HG03135 (cell line): ENCODE data around the gene FNIP1.
"Not testable (repeated sequence)": the region's sequence is repeated elsewhere in the genome, so short reads cannot be mapped to it uniquely, and the experiment has no call there.

Source experiments
- ATAC-seq: cut with Tn5 transposase; IDR thresholded peaks from one replicate; pipeline ENCODE4 v1.9.1; 2021; ENCODE audit warnings: mild to moderate bottlenecking, moderate library complexity; ENCODE audit not compliant: unreplicated experiment

FNIP1 gene

DNA sequence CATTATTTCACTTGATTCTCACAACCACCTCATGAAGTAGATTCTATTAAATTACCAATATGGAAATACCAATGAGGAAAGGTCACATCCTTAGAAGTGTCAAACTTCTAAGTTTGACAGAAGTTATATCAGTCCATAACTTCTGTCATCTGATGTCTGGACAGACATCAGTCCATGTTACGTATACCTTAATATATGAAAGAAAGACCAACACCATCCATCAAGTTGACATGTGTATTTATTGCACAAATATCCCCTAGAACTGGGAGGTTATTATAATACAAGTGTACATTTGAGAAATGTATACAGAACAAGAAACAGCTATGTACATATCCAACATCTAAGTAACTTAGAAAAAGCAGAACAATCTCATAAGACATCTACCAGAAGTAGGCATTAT is 155.3 kb downstream of the FNIP1 start:
- no peak for ATAC-seq

DNA sequence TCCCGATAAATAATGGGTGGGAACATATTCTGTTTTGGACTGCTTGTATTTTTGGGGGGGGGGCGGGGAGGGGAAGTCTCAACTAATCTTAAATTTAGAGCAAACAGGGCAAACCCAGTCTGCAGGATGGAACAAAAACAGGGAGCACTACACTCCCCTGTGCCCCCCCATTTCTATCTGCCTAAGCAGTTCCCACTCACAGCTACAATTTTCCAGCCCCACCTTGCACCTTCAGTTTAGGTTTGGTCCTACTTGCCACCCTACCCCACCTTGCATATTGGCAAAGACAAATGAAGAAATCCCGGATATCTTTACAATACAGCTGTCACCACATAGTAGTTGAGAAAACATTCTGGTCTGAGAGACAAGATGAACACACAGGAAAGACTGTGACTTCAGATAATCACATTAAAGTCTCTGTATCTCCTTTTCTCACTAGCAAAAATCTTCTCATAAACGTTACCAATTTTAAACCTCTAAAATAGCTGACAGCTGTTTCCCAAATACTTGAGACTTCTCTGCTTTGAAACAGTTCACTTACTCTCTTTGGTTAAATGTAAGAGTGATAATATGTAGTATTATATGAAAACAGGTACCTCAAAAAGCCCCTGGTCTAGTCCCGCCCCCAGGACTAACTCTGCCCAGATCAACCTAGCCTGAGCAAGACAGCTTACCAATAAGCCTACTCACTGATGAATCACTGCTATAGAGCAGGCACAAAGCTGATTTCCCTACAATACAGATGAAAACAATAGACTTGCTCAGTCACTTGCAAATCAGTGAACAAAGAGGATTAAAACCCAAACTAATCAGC is 156.6 kb downstream of the FNIP1 start:
- peak; percentile 44 for ATAC-seq

DNA sequence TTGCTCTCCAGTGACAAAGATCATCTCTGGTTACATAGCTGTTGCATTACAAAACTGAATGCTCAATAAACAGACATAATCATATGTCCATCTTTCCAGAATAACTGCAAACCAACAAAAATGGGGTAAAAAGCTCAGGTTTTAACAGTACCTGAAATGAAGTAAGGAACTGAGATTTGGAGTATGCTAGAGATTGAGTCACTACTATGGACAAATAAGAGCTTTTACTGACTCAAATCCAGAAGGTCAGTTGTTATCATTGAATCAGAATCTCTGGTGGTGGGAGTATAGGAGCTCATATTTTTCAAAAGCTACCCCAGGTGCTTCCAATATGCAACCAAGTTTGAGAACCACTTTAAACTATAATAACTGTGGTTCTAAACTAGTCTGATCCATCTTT is 157.7 kb downstream of the FNIP1 start:
- no peak for ATAC-seq

- no peak for ATAC-seq
These were observed 159.1 kb downstream of the FNIP1 start for GRCh38 chr5:131637694-131638093.

GRCh38 chr5:131635684-131636572 is 160.9 kb downstream of the FNIP1 start:
- no peak for ATAC-seq

DNA sequence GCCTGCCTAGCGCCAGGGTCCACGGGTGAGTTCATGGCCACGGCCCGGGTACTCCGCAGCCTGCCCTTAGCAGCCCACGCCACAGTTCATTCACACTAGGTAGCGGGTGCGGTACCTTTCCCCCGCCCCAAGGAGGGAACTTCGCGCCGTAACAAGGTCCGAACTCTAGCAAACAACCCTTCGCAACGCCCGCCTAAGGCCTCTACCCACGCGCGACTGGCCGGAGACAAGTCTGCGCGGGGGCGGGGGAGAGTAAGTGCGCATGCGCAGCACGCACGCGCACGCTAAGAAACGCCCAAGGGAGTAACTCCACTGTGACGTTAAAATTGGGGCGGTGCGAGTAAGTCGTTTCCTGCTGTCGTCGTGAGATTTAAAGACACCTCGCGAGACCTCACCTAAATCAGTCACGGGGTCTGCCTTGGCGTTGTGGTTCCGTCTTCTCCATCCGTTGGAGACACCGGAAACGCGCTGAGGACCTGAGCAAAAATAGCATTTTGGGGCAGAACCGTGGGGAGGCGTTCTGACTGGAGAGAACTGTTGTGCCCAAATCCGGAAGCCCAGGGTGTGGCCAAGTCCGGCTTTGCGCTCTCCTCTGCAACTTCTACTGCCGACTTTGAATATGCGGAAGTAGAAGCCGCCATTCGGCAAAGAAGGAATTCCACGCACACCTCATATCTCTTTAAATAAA is 161.7 kb downstream of the FNIP1 start, which contains the start of gene RAPGEF6:
TSS of gene RAPGEF6 (minus strand) at position 234 of the 688 bp plus-strand sequence. CDS start at position 35, 199 bp downstream.
- peak; percentile 86 for ATAC-seq

- ATAC-seq = peak; percentile 24
These were observed 162.2 kb downstream of the FNIP1 start for GRCh38 chr5:131634666-131634995.

DNA sequence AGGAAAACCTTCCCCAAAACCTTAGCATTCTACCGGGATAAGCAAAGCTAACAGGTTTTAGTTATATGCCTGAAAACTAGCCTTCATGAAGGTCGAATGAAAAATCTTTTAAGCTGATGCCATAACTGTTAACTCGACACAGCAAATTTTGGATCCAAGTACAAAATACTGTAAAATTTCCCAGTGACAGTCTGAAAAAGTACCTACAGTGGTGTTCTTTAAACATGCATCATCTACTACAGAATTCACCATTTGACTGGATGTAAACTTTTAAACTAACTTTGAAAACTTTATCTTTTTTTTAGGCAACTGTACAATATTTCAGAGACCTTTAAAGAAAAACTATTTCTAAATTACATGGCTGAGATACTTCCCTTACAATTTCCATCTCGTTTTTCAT is 162.6 kb downstream of the FNIP1 start:
- ATAC-seq = no peak

GRCh38 chr5:131633830-131634229 is 163.0 kb downstream of the FNIP1 start:
- no peak for ATAC-seq

DNA sequence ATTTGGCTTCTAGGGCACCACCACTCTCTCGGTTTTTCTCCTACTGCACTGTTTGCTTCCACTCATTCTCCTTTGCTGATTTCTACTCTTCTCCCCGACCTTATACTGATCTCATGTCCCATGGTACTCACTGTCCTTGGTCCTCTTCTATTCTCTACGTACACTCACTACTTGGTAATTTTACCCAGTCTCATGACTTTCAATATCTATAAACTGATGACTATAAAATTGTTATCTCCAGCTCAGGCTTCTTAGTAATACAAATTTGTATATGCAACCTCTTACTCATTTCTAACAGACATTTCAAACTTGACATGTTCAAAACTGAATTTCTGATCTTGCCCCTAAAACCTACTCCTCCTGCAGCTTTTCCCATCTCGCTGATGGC is 165.9 kb downstream of the FNIP1 start:
- no peak for ATAC-seq

DNA sequence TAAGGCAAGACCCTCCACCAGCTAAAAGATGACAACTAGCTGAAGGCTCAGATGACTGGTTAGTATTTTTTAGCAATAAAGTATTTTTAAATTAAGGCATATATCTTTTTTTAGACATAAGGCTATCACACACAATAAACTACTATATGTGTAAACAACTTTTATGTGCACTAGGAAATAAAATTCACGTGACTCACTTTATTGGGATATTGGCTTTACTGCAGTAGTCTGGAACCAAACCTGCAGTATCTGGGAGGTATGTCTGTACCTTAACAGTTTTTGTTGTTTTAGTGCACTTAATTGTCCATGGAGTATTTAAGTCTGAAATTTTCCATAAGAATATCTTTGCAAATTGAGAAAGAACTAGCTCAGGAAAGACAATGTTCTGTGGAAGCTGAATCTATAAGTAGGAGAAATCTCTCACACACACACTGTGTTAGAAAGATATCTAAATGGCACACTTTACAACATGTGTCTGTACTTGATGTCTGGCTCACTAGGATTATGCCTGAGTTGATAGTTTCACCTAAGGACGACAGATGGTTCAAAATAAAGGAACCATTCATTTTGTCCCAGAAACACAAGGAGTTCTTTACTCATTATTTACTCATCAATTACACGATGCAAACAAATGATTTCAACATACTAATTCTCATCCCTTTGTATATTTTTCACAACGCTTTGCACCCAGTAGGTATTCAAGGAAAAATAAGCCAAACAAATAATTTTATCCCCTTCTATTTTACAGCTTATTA is 166.4 kb downstream of the FNIP1 start:
- ATAC-seq = no peak

DNA sequence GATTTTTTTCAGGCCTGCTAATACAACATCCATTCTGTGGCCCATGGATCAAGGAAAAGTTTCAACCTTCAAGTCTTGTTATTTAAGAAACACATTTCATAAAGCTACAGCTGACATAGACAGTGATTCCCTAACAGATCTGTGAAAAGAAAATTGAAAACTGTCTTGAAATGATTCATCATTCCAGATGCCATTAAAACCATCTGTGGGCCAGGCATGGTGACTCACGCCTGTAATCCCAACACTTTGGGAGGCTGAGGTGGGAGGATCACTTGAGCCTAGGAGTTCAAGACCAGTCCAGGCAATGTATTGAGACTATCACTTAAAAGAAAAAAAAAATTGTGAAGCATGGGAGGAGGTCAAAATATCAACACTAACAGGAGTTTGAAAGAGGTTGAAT is 167.8 kb downstream of the FNIP1 start:
- no peak for ATAC-seq

DNA sequence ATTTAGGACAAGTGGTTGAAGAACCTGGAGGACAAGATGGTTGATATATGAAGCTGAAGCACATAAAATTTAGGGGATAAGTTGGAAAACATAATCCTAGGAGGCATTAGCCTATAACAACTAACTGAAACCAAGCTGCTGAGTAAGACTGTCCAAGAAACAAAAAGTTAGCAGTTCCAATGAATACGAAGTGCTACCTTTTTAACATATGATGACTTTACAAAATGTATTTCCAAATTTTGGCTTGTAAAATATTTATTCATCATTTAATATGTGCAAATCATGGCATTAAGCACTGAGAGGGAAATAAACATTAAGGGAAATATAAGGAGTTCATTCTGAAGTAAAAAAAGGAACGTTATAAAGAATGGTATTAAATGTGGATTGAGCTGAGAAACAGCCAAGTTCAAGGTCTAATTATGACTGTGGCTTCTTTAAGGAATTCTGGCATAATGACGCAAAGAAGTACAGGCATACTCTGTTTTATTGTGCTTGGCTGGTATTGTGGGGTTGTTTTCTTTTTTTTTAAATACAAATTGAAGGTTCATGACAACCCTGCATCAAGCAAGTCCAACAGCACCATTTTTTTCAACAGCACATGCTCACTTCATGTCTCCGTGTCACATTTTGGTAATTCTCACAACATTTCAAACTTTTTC is 169.5 kb downstream of the FNIP1 start:
- no peak for ATAC-seq

DNA sequence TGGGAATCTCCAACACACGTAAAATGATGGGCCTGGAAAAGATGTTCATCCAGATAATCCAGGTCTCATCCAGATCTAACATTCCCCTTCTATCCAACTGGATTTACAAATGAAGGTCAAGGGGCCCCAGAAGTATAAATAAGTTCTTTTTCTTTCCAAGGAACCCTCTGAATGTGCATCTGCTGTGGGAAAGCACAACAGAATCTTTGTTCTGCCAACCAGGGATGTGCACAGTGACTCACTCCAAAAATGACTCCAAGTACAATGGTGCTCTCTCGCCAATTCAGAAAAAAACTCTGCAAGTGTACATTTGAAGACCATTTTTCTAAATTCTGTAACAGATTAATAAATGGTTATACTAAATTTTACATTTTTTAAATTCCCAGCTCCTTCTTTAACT is 174.2 kb downstream of the FNIP1 start:
- no peak for ATAC-seq

- ATAC-seq = not testable (repeated sequence)
These were observed 175.7 kb downstream of the FNIP1 start for GRCh38 chr5:131621164-131621563.

- ATAC-seq = no peak
These were observed 177.7 kb downstream of the FNIP1 start for GRCh38 chr5:131619102-131619501.

DNA sequence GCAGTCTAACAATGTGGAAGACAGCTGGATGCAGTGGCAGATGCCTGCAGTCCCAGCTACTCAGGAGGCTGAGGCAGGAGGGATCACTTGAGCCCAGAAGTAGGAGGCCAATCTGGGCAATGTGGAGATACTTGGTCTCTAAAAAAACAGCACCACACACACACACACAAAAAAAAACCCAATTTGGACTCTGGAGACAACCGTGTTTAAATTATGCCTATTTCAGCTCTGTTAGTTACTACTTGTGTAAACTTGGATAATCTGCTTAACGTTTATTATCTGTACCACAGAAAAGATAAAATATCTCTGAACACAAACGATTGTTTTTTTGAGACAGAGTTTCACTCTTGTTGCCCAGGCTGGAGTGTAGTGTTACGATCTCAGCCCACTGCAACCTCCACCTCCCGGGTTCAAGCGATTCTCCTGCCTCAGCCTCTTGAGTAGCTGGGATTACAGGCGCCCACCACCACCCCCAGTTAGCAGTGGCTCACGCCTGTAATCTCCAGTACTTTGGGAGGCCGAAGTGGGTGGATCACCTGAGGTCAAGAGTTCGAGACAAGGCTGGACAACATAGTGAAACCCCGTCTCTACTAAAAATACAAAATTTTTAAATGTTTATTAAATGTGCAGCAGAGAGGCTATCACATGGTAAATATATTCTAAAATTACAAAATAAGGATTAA is 179.5 kb downstream of the FNIP1 start:
- no peak for ATAC-seq

- ATAC-seq = no peak
These were observed 180.9 kb downstream of the FNIP1 start for GRCh38 chr5:131615957-131616356.

DNA sequence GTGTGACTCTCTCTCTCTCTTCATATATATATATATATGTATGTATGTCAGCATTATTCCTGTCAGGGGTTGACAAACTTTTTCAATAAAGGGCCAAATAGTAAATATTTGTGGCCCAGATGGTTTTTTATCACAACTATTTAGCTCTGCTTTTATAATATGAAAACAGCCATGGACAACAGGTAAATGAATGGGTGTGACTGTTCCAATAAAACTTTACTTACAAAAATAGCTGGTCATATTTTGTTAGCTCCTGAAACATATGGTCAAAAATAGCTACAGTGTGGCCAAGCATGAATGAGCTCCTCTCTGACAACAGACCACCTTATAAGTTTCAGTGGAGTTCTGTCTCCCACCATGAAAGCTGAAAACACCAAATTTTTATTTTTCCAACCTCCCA is 183.4 kb downstream of the FNIP1 start:
- no peak for ATAC-seq

DNA sequence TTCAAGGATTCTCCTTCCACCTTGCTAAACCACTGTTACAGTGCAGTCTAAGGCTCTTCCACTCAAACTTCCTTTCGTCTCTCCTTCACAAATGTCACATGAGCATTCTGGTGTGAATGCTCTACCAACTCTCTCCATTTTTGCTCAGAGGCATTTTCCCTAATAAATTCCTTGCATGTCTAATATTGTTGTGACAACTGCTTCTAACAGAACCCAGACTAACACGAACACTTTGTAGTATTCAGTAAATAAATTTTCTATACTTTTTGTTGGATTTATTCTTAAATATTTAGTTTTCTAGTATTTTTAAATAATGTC is 185.8 kb downstream of the FNIP1 start:
- ATAC-seq = no peak
